Tongue (tissue), 2 donors: ENCODE measurements around the gene CC2D2A. TPM values are rescaled to one million over a fixed set of nuclear protein-coding genes. Genes with fewer than 3 reads are reported as not detected.
"Not testable (repeated sequence)": the region's sequence is repeated elsewhere in the genome, so short reads cannot be mapped to it uniquely, and the experiment has no call there.

Experiments used
- DNase-seq: peaks from one replicate; pipeline ENCODE4 v3.0.0-alpha.2; 2015
- total RNA-seq: library from RNA; depleted of rRNA; stranded (reverse); fragments of >200 nt; gene quantifications from one replicate; pipeline ENCODE4 v1.2.3, GENCODE V29; 2014

Gene CC2D2A
- total RNA-seq, 1 donor from 2014 or later: 32.3 TPM

GRCh38 chr4:15516494-15516893 lies 46.8 kb downstream of the CC2D2A start:
- DNase-seq: no peak

GRCh38 chr4:15517681-15518080 lies 48.0 kb downstream of the CC2D2A start:
- DNase-seq: not testable (repeated sequence)

- DNase-seq: no peak
Measured at GRCh38 chr4:15521442-15522039, 51.9 kb downstream of the CC2D2A start.

GRCh38 chr4:15525080-15525479 lies 55.4 kb downstream of the CC2D2A start:
- DNase-seq: no peak

GRCh38 chr4:15526924-15527592 lies 57.4 kb downstream of the CC2D2A start:
- no peak for DNase-seq

GRCh38 chr4:15531792-15532191 lies 62.1 kb downstream of the CC2D2A start:
- DNase-seq: no peak

- DNase-seq: no peak
Measured at GRCh38 chr4:15533817-15534216, 64.1 kb downstream of the CC2D2A start.

- DNase-seq: no peak
Measured at GRCh38 chr4:15535599-15535998, 65.9 kb downstream of the CC2D2A start.

- peak; percentile 11 for DNase-seq
Measured at GRCh38 chr4:15536552-15537499, 67.1 kb downstream of the CC2D2A start.

GRCh38 chr4:15541941-15542340 lies 72.3 kb downstream of the CC2D2A start:
- no peak for DNase-seq

- DNase-seq: no peak
Measured at GRCh38 chr4:15542760-15543159, 73.1 kb downstream of the CC2D2A start.

- DNase-seq: no peak
Measured at GRCh38 chr4:15543537-15544247, 74.0 kb downstream of the CC2D2A start.

GRCh38 chr4:15544248-15544729 lies 74.6 kb downstream of the CC2D2A start:
- no peak for DNase-seq

GRCh38 chr4:15545371-15545770 lies 75.7 kb downstream of the CC2D2A start:
- no peak for DNase-seq

GRCh38 chr4:15547392-15547791 lies 77.7 kb downstream of the CC2D2A start:
- no peak for DNase-seq

GRCh38 chr4:15550491-15550890 lies 80.8 kb downstream of the CC2D2A start:
- DNase-seq: no peak

- DNase-seq: no peak
Measured at GRCh38 chr4:15551740-15552446, 82.2 kb downstream of the CC2D2A start.

- no peak for DNase-seq
Measured at GRCh38 chr4:15552557-15553362, 83.1 kb downstream of the CC2D2A start.

- DNase-seq: no peak
Measured at GRCh38 chr4:15556511-15557092, 86.9 kb downstream of the CC2D2A start.
